HG03103 (cell line): Measurements from ENCODE around the gene NMT1.

Source experiments
- ATAC-seq: cut with Tn5 transposase; IDR thresholded peaks from one replicate; pipeline ENCODE4 v1.9.1; 2021; ENCODE audit warnings: low read depth; ENCODE audit not compliant: unreplicated experiment

The NMT1 gene

GRCh38 chr17:45102856-45103255 is 41.7 kb downstream of the NMT1 start:
- ATAC-seq = no peak

GRCh38 chr17:45103269-45103795 is 42.2 kb downstream of the NMT1 start:
- ATAC-seq = no peak

- no peak for ATAC-seq
These were observed 42.9 kb downstream of the NMT1 start for GRCh38 chr17:45104029-45104428.

- ATAC-seq = no peak
These were observed 43.4 kb downstream of the NMT1 start for GRCh38 chr17:45104497-45104896.

- no peak for ATAC-seq
These were observed 43.9 kb downstream of the NMT1 start for GRCh38 chr17:45104907-45105624.

GRCh38 chr17:45106096-45106495 is 45.0 kb downstream of the NMT1 start:
- ATAC-seq = no peak

- ATAC-seq = no peak
These were observed 45.5 kb downstream of the NMT1 start for GRCh38 chr17:45106582-45106981.

GRCh38 chr17:45107293-45108010 is 46.3 kb downstream of the NMT1 start:
- no peak for ATAC-seq

GRCh38 chr17:45108051-45108450 is 46.9 kb downstream of the NMT1 start:
- no peak for ATAC-seq

GRCh38 chr17:45108595-45109521 is 47.7 kb downstream of the NMT1 start:
- ATAC-seq = no peak

GRCh38 chr17:45110676-45111611 is 49.8 kb downstream of the NMT1 start:
- no peak for ATAC-seq

GRCh38 chr17:45111850-45112249 is 50.7 kb downstream of the NMT1 start:
- ATAC-seq = no peak

- no peak for ATAC-seq
These were observed 51.7 kb downstream of the NMT1 start for GRCh38 chr17:45112559-45113423.

GRCh38 chr17:45113424-45113754 is 52.3 kb downstream of the NMT1 start:
- ATAC-seq = no peak

- ATAC-seq = no peak
These were observed 53.2 kb downstream of the NMT1 start for GRCh38 chr17:45114117-45114932.

GRCh38 chr17:45115015-45115625 is 54.0 kb downstream of the NMT1 start:
- ATAC-seq = no peak

- no peak for ATAC-seq
These were observed 54.8 kb downstream of the NMT1 start for GRCh38 chr17:45115871-45116270.
